H1 (cell line): ENCODE results near the gene COL16A1. TPM values are rescaled to one million over a fixed set of nuclear protein-coding genes. Genes with fewer than 3 reads are reported as not detected.
A peak's percentile ranks its signal among the peaks of the same experiment; 100 is the strongest.

Experiments
- CTCF ChIA-PET: fragments of 300-600 bp; sonication (Branson Sonifier 250); formaldehyde crosslinking; loops from one replicate; lab custom pipeline; 2021; ENCODE audit not compliant: partially characterized antibody; lab: Charles Lee
- POLR2A ChIA-PET: fragments of 300-600 bp; sonication (Branson Sonifier 250); formaldehyde crosslinking; loops from one replicate; lab custom pipeline; 2021; ENCODE audit warnings: inconsistent platforms; ENCODE audit not compliant: partially characterized antibody; lab: Charles Lee
- DNase-seq, 2 experiments: peaks; one replicate each; pipeline versions ENCODE4 v3.0.0 to v3.0.0-alpha.2; 2010 to 2022; ENCODE audit warnings: low spot score in 2 of 2, low read depth in 1 of 2, mixed read lengths in 1 of 2
- FAIRE-seq: peaks from 2 replicates; lab custom pipeline; 2011; peaks lifted over from hg19 to GRCh38; lab: Jason Lieb, UNC
- H2AFZ ChIP-seq: 2 replicates; pipeline ENCODE4 v1.8.1; 2012; ENCODE audit warnings: low read length, inconsistent platforms
- H2AK5ac ChIP-seq: 2 replicates; pipeline ENCODE4 v1.6.1; 2013; ENCODE audit warnings: low read depth, low read length
- H2BK120ac ChIP-seq: replicated peaks from 2 replicates; pipeline ENCODE3; 2013; ENCODE audit warnings: low read depth, low read length, inconsistent platforms
- H2BK12ac ChIP-seq: 2 replicates; pipeline ENCODE4 v1.6.1; 2013; ENCODE audit warnings: low read depth, low read length
- H2BK15ac ChIP-seq: 2 replicates; pipeline ENCODE4 v1.6.1; 2013; ENCODE audit warnings: low read length
- H2BK20ac ChIP-seq: 2 replicates; pipeline ENCODE4 v1.6.1; 2013; ENCODE audit warnings: low read length
- H2BK5ac ChIP-seq: 2 replicates; pipeline ENCODE4 v1.6.1; 2013; ENCODE audit warnings: low read depth, low read length
- H3K14ac ChIP-seq: 2 replicates; pipeline ENCODE4 v1.6.1; 2013; ENCODE audit warnings: inconsistent platforms; ENCODE audit not compliant: insufficient read length
- H3K18ac ChIP-seq: 2 replicates; pipeline ENCODE4 v1.6.1; 2013; ENCODE audit warnings: low read length; ENCODE audit errors: extremely low read depth
- H3K23ac ChIP-seq: 2 replicates; pipeline ENCODE4 v1.6.1; 2013; ENCODE audit warnings: inconsistent platforms; ENCODE audit not compliant: insufficient read length
- H3K23me2 ChIP-seq: 2 replicates; pipeline ENCODE4 v1.6.1; 2013; ENCODE audit warnings: low read depth, low read length
- H3K27ac ChIP-seq: 2 replicates; pipeline ENCODE4 v1.6.1; 2011; ENCODE audit warnings: low read depth, low read length, inconsistent platforms
- H3K27me3 ChIP-seq, 4 experiments: replicated peaks in 1 of 4; 1 replicate in 1 of 4; 2 replicates in 3 of 4; pipeline versions ENCODE4 v1.6.1 to v1.8.1; 2011 to 2013; ENCODE audit warnings: low read length in 3 of 4, mild to moderate bottlenecking in 3 of 4, inconsistent platforms in 2 of 4, mixed read lengths in 2 of 4, moderate library complexity in 1 of 4; ENCODE audit not compliant: control insufficient read depth in 3 of 4, insufficient read depth in 3 of 4; ENCODE audit errors: extremely low read depth in 1 of 4
- H3K36me3 ChIP-seq, 4 experiments: 2 replicates each; pipeline versions ENCODE4 v1.6.1 to v1.8.1; 2011 to 2013; ENCODE audit warnings: mild to moderate bottlenecking in 4 of 4, low read length in 3 of 4, moderate library complexity in 2 of 4, control low read depth in 1 of 4, inconsistent platforms in 1 of 4; ENCODE audit not compliant: insufficient read depth in 4 of 4, control insufficient read depth in 2 of 4
- H3K4ac ChIP-seq: replicated peaks from 2 replicates; pipeline ENCODE3; 2013; ENCODE audit warnings: low read length, low read depth, mixed read lengths, inconsistent platforms; ENCODE audit not compliant: insufficient read length
- H3K4me1 ChIP-seq, 4 experiments: replicated peaks in 1 of 4; 1 replicate in 1 of 4; 2 replicates in 3 of 4; pipeline versions ENCODE4 v1.6.1 to v1.8.1; 2011 to 2013; ENCODE audit warnings: low read length in 3 of 4, inconsistent platforms in 2 of 4, mixed read lengths in 1 of 4; ENCODE audit not compliant: insufficient read depth in 4 of 4, control insufficient read depth in 3 of 4
- H3K4me2 ChIP-seq, 2 experiments: 2 replicates each; pipeline versions ENCODE4 v1.6.1 to v1.8.1; 2011 to 2013; ENCODE audit warnings: low read depth in 2 of 2, low read length in 2 of 2, control low read depth in 1 of 2, inconsistent platforms in 1 of 2, mild to moderate bottlenecking in 1 of 2; ENCODE audit not compliant: insufficient read depth in 1 of 2
- H3K4me3 ChIP-seq, 4 experiments: fragments of 200-600, 300-600 bp in 1 of 4; sonication (generic), shearing (Covaris generic), sonication (Bioruptor Twin) in 1 of 4; 2 replicates each; pipeline versions ENCODE4 v1.5.1 to v1.8.1; 2011 to 2016; ENCODE audit warnings: low read length in 4 of 4, low read depth in 3 of 4, control low read depth in 2 of 4, inconsistent platforms in 2 of 4, mild to moderate bottlenecking in 2 of 4, mixed read lengths in 1 of 4, moderate library complexity in 1 of 4; ENCODE audit not compliant: insufficient read depth in 2 of 4; ENCODE audit errors: extremely low read depth in 1 of 4
- H3K56ac ChIP-seq: replicated peaks from 2 replicates; pipeline ENCODE3; 2013; ENCODE audit warnings: low read depth, mild to moderate bottlenecking, mixed read lengths, low read length, inconsistent platforms; ENCODE audit not compliant: insufficient read length
- H3K79me1 ChIP-seq: 2 replicates; pipeline ENCODE4 v1.6.1; 2013; ENCODE audit warnings: low read depth, low read length, control low read depth
- H3K79me2 ChIP-seq, 2 experiments: 2 replicates each; pipeline versions ENCODE4 v1.6.1 to v1.8.1; 2012 to 2013; ENCODE audit warnings: low read length in 2 of 2, mild to moderate bottlenecking in 2 of 2, inconsistent platforms in 1 of 2; ENCODE audit not compliant: insufficient read depth in 2 of 2, control insufficient read depth in 1 of 2
- H3K9ac ChIP-seq, 4 experiments: replicated peaks in 1 of 4; 1 replicate in 1 of 4; 2 replicates in 3 of 4; pipeline versions ENCODE4 v1.6.1 to v1.8.1; 2011 to 2013; ENCODE audit warnings: low read depth in 3 of 4, low read length in 3 of 4, control low read depth in 2 of 4, mild to moderate bottlenecking in 2 of 4, moderate library complexity in 2 of 4, inconsistent platforms in 1 of 4; ENCODE audit errors: extremely low read depth in 1 of 4
- H3K9me3 ChIP-seq, 2 experiments: 2 replicates each; pipeline versions ENCODE4 v1.6.1 to v1.8.1; 2012 to 2013; ENCODE audit warnings: mild to moderate bottlenecking in 2 of 2, moderate library complexity in 2 of 2, control low read depth in 1 of 2, inconsistent platforms in 1 of 2, low read depth in 1 of 2, low read length in 1 of 2, mixed read lengths in 1 of 2; ENCODE audit not compliant: insufficient read depth in 2 of 2
- H4K20me1 ChIP-seq, 2 experiments: replicated peaks in 1 of 2; 2 replicates each; pipeline versions ENCODE3 to v1.8.1; 2011 to 2013; ENCODE audit warnings: inconsistent platforms in 2 of 2, low read length in 2 of 2, mild to moderate bottlenecking in 1 of 2; ENCODE audit not compliant: insufficient read depth in 2 of 2, control insufficient read depth in 1 of 2
- H4K5ac ChIP-seq: 2 replicates; pipeline ENCODE4 v1.6.1; 2013; ENCODE audit warnings: low read length, low read depth, mixed read lengths, inconsistent platforms; ENCODE audit not compliant: insufficient read length
- H4K8ac ChIP-seq: 2 replicates; pipeline ENCODE4 v1.8.0; 2013; ENCODE audit warnings: mild to moderate bottlenecking, moderate library complexity, low read length, inconsistent platforms; ENCODE audit not compliant: insufficient read depth; ENCODE audit errors: extremely low read depth
- H4K91ac ChIP-seq: replicated peaks from 2 replicates; pipeline ENCODE3; 2013; ENCODE audit warnings: low read length, mixed read lengths, inconsistent platforms; ENCODE audit not compliant: insufficient read length
- CEBPB ChIP-seq: IDR thresholded peaks from 2 replicates; pipeline ENCODE4 v1.6.1; 2012; ENCODE audit warnings: low read depth, low read length
- GTF2F1 ChIP-seq: IDR thresholded peaks from 2 replicates; pipeline ENCODE4 v1.6.1; 2012; ENCODE audit warnings: low read depth, low read length, improper control_type of control experiment, borderline replicate concordance
- MAFK ChIP-seq: IDR thresholded peaks from 2 replicates; pipeline ENCODE4 v1.6.1; 2012; ENCODE audit warnings: low read depth, mild to moderate bottlenecking, improper control_type of control experiment, low read length
- RBBP5 ChIP-seq: IDR thresholded peaks from 2 replicates; pipeline ENCODE4 v1.7.1; 2012; ENCODE audit warnings: low read depth, mild to moderate bottlenecking, inconsistent platforms, low read length, moderate library complexity, borderline replicate concordance
- RNF2 ChIP-seq: fragments of 200-900, 300-1000 bp; sonication (generic); IDR thresholded peaks from 2 replicates; pipeline ENCODE4 v1.7.1; 2016; ENCODE audit warnings: borderline replicate concordance, low read depth, mild to moderate bottlenecking, antibody characterized with exemption, low read length; ENCODE audit not compliant: poor library complexity, severe bottlenecking; ENCODE audit errors: missing control alignments
- TBP ChIP-seq: IDR thresholded peaks from 2 replicates; pipeline ENCODE4 v1.6.1; 2011; ENCODE audit warnings: low read depth, low read length, improper control_type of control experiment
- WGBS, 2 experiments: shearing (Covaris generic) in 1 of 2; methylation state at CpG; one replicate each; pipeline versions ENCODE4 v1.1.6 to v1.1.7; 2013 to 2015; ENCODE audit warnings: low lambda C conversion rate in 2 of 2, mixed read lengths in 2 of 2, inconsistent platforms in 1 of 2, low coverage in 1 of 2, missing lambda C conversion rate in 1 of 2; ENCODE audit not compliant: insufficient replicate concordance in 2 of 2, insufficient coverage in 1 of 2, insufficient read length in 1 of 2; ENCODE audit errors: extremely low coverage in 1 of 2, missing lambda C conversion rate in 1 of 2; 5-methylcytosine and 5-hydroxymethylcytosine counted together
- polyA plus RNA-seq, 7 experiments: library from polyadenylated mRNA; depleted of rRNA in 3 of 7; stranded (reverse) in 5 of 7; unstranded in 2 of 7; fragments of >200 nt in 5 of 7; fragments of 200-250 nt in 2 of 7; gene quantifications; 1 replicate in 5 of 7; 2 replicates in 1 of 7; 4 replicates in 1 of 7; pipeline versions ENCODE4 v1.2.1 to v1.2.3, GENCODE V29; 2011 to 2013; ENCODE audit warnings: missing spikeins in 2 of 7, mixed read lengths in 2 of 7
- total RNA-seq: library from RNA; stranded (reverse); fragmentation: NEBNext Ultra II Directional; extraction: Animal tissue kit (Norgen Biotek cat#: 25700); gene quantifications from 2 replicates; pipeline ENCODE4 v1.2.1, GENCODE V29; 2021

Gene COL16A1
- total and polyA plus RNA-seq, 2 of the 8 experiments (the other 6 are each of a cell fraction or from before 2014, with no cell fraction given): 2.0 to 10.5 TPM

DNA sequence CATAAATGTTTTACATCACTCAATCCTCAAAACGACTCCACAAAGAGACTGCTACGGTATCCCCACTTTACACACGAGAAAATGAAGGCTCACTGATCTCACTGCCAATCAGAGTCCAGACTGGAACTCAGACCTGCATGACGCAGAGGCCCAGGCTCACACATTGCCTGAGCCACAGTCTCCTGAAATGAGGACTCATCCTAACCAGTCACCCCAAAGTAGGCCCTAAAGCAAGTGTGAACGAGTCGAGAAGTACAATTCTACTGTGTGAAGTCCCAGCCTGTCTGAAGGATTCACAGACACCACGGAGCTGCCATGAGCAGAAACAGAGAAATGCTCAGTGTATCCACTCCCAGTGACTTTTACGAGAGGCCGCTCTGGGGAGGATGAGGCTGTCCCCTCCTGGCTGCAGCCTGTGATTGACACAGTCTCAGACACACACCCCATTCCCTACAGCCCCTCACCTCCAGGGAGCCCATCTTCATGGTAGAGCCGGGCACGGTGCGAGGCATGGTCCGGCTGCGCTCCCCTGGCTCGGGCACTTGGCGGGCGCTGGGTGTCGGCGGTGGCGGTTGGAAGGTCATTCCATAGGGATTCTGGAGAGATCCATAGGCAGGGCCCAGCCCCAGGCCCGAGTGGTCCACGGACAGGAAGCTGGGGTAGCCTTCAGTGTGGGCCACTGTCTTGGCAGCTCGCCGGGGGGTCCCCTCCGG, 26.7 kb upstream of the COL16A1 start:
- Histone ChIP-seq H4K8ac (peak overlapping the region; percentile 28; the same call in 1 of the 2 replicates), H3K4me2 (no peak overlapping the region), H3K18ac (no peak overlapping the region), H3K23me2 (no peaks in the 10 kb centered on the region), H3K36me3 (peaks cover 0 to 6% (median 0%) of the 10 kb centered on the region in 4 experiments; a peak in 2 of 8 replicates), H2BK120ac (no peak overlapping the region), H4K91ac (no peak overlapping the region), H2BK5ac (no peak overlapping the region), H3K4me3 (no peak overlapping the region), H3K9me3 (no peaks in the 10 kb centered on the region), H3K9ac (no peak overlapping the region), H3K4ac (no peak overlapping the region), H2BK15ac (no peak overlapping the region), H2BK20ac (no peak overlapping the region), H4K20me1 (no peaks in the 10 kb centered on the region), H3K4me1 (peaks cover 0 to 3% (median under 1%) of the 10 kb centered on the region in 4 experiments; a peak in 2 of 7 replicates), H2AK5ac (no peak overlapping the region), H3K56ac (no peak overlapping the region), H2AFZ (no peak overlapping the region), H4K5ac (no peak overlapping the region), H3K14ac (no peak overlapping the region), H3K23ac (no peak overlapping the region), H3K27ac (no peak overlapping the region), H3K79me2 (no peaks in the 10 kb centered on the region), H3K79me1 (no peaks in the 10 kb centered on the region), H2BK12ac (no peak overlapping the region), H3K27me3 (no peaks in the 10 kb centered on the region)
- no peak for TF ChIP-seq GTF2F1
- TF ChIP-seq CEBPB: no peak
- no peak for TF ChIP-seq RBBP5
- TF ChIP-seq RNF2: no peak
- no peak for TF ChIP-seq TBP
- TF ChIP-seq MAFK: no peak
- ChIA-PET CTCF (interaction anchor here (1.6 to 12.9 kb wide), 3 partner anchors 15 to 16 kb away, joined by 5 to 146 read pairs (median 15); no protein-coding TSS in a partner anchor), POLR2A (no interaction called here)
- FAIRE-seq (no peak), DNase-seq (no peak)
- 89% methylated on average over 25 of the region's 25 CpGs; no CpG with 5 or more reads in 1 of the 2 experiments for WGBS, 2 experiments
